ENCODE data around the gene TMEM62. TPM values are rescaled to one million over a fixed set of nuclear protein-coding genes. Genes with fewer than 3 reads are reported as not detected.

TMEM62 gene
- total RNA-seq, 1 donor from 2014 or later, result 25.2 TPM

DNA sequence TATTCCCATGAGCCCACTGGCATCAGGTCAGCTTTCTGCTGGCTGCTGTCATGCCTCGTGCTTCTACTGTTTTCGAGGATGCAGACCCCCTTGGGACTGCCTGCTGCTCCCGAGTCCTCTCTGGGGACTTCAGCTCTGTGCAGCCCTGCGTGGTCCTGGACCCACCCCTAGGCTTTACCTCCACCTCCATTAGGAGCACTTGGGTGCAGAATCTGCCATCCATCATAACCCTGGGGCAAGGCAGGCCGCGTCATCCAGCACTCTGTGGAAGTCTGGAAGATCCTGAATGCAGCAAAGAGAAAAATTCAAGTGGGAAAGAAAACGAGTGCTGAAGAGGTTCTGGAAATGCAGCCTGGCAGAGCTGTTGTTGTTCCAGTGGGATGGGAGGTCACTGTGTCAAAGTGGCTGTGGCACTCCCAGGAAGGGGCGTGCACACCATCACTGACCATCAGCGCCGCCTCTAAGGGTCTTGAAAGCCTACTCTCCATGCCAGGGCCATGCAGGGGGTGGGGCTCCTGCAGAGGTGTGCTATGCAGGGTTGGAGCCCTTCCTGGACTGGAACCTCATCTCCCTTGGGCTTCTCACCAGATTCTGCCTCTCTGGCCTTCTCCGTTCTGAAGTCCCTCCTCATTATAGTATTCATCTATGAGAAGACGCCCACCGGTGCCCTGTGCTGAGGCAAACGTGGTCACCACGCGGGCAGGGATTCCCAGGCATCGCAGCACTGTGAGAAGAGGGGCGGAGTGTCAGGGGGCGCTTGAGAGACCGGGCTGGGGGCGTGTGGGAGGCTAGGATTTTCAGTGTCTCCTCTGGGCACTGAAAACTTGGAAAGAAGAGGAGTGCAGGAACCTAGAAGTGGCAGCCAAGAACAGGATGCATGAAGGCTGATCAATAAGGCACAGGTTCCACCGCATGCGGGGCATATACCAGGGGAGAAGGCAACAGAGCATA lies 74.9 kb downstream of the TMEM62 start:
- no peak for DNase-seq (ENCODE audit: low spot score)

GRCh38 chr15:43209059-43209824 lies 75.9 kb downstream of the TMEM62 start:
- DNase-seq (ENCODE audit: low spot score), result no peak

DNA sequence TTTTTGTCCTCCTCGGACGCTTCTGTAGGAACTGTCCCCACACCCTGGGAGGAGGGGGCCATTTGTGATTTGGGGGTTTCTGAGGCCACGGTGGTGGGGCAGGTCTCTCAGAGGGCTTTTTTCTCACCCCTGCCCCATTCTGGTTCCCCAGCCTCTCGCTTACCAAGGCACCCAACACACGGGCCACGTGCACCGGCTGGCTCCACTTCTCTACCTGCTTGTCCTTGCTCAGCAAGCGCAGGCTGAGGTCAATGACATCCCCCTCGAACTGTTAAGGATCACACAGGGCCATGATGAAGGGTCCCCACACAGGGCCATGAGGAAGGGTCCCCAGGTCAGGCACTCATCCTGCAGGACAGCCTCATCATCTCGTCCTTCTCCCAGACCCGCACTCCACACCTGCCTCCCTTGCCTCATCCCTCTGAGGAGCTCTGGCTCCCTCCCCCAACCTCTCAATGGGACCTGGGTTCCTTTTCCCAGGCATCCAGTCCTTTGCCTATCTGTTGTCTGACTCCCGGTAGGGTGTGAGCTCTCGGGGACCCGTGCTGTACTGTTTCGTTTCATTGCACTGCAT lies 76.9 kb downstream of the TMEM62 start:
- DNase-seq (ENCODE audit: low spot score), result no peak

DNA sequence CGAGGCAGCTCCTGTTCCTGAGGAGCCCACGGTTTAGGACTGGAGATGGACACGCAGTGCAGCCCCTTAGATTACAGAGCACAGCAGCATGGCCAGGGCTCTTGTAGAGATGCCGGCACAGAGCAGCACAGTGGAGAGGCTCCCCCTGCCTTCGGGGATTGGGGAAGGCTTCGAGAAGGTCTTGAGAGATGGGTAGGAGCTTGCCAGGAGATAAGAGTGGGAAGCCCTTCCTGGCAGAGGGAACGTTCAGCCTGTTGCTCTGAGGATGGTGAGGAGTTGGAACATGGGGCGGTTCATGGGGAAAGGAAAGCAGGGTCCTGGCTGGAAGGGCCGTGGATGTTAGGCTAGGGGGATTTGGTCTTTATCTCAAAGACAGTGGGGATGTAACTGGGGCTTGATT lies 77.4 kb downstream of the TMEM62 start:
- DNase-seq (ENCODE audit: low spot score), result no peak

DNA sequence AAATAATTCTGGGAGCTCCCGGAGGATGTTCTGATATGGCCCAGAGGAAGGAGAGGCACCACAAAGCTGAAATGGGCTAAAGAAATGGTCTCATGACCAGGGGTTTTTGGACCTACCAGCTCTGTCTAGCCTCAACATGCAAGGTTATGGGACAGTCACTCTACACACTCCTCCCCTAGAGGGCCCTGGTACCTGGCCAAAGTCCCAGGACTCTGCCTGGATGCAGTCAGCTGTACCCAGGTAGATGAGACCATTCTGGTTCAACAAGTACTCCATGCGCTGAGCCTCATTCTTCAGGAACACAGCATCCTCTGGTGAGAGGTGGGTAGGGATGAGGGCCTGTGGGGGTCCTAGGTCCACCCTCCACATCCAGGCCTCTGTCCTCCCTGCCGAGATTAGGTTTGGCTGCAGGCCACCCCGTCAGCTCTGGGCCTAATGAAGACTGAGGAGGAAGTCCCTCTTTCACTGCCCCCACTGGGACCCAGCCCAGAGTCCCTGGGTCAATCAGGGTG lies 77.9 kb downstream of the TMEM62 start:
- no peak for DNase-seq (ENCODE audit: low spot score)

DNA sequence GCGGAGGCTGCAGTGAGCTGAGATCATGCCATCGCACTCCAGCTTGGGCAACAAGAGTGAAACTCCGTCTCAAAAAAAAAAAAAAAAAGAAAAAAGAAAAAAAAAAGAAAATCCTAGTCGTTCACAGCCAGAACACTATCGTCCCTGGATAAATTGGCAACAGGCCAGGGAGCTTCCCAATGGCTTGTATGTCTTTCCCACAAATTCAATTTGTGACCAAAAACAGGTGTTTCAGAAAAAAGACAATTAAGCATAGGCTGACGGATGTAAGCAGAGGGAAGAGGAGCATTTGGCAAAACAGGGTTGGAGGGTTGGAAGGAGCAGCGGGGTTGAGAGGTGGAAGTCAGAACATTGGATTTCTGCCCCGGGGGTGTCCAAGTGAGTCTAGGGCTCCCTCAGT lies 78.9 kb downstream of the TMEM62 start:
- no peak for DNase-seq (ENCODE audit: low spot score)

- no peak for DNase-seq (ENCODE audit: low spot score)
Observed at GRCh38 chr15:43212951-43213350, 79.6 kb downstream of the TMEM62 start.

- DNase-seq (ENCODE audit: low spot score), result no peak
Observed at GRCh38 chr15:43213466-43213865, 80.1 kb downstream of the TMEM62 start.

- DNase-seq (ENCODE audit: low spot score), result no peak
Observed at GRCh38 chr15:43214169-43214568, 80.8 kb downstream of the TMEM62 start.

GRCh38 chr15:43214592-43215295 lies 81.4 kb downstream of the TMEM62 start:
- peak; percentile 62 for DNase-seq (ENCODE audit: low spot score)

GRCh38 chr15:43215961-43216360 lies 82.6 kb downstream of the TMEM62 start:
- DNase-seq (ENCODE audit: low spot score), result peak; percentile 51

DNA sequence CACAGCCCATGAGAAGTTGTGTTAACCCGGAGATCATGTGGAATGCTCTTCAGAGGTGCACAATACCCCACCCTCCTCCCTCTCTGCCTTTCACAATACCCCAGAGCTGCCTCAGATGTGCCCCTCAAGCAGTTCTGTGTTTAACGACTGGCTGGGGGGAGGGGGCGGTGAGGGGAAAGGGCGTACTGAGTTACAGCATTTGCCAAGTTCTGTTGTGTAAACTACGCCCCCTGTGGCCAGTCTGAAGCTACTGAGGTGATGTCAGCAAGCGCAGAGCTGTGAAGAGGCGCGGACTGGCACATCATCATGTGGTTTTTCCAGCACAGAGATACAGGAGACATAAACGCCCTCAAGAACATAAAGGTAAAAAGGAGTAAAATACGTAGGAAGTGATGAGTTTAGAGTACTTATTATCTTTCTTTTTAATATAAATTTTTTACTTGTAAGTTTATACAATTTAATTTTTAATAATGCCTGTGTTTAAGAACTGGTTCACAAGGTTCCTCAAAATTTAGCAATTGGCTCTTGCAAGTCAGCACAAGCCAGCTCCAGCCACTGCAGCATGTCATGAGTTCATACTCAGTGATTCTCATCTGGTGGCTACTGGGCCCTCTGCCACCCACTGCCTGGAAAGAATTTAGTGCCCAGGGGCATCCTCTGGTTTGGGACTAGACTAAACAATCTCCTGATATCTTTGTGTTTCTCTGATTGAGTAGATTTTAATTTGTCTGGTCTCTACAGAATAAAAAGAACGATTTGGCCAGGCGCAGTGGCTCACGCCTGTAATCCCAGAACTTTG lies 85.7 kb downstream of the TMEM62 start:
- DNase-seq (ENCODE audit: low spot score), result peak; percentile 30

- peak; percentile 71 for DNase-seq (ENCODE audit: low spot score)
Observed at GRCh38 chr15:43219929-43220928, 86.8 kb downstream of the TMEM62 start.

GRCh38 chr15:43220991-43221403 lies 87.6 kb downstream of the TMEM62 start, which contains the start of gene EPB42:
EPB42 (minus strand) TSS chr15:43221018; CDS start chr15:43220825, 193 bp downstream.
- no peak for DNase-seq (ENCODE audit: low spot score)

- DNase-seq (ENCODE audit: low spot score), result no peak
Observed at GRCh38 chr15:43221422-43221821, 88.0 kb downstream of the TMEM62 start.

DNA sequence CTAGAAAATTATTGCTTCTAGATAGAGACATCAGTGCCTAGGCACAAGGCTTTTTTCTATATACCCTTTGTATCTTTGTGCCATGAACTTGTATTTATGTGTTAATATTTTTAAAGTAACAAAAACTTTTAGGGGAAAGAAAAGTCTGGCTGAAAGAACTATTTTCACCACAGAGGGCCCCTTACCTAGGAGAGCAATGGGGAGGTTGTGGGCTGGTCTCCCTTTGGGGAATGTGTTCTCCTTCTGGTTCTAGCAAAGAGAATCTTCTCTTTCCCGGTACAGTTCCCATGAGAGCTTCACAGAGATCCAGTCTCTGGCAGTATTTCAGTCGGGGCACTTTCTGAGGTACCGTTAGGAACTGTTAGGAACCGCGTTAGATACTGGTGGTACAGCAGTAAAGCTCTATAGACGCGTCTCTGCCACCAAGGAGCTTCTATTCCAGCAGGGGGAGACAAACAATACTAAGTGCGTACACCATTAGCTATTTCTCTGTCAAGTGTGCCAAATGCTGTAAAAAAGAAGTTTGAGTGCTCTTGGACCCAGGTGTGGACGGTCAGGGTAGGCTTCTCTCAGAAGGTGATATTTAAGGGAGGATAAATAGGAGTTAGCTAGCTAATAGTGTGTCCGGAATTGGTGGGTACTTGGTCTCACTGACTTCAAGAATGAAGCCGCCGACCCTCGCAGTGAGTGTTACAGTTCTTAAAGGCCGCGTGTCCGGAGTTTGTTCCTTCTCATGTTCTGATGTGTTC lies 92.0 kb downstream of the TMEM62 start:
- DNase-seq (ENCODE audit: low spot score), result peak; percentile 6

GRCh38 chr15:43225950-43226255 lies 92.5 kb downstream of the TMEM62 start:
- peak; percentile 60 for DNase-seq (ENCODE audit: low spot score)

All from mesenteric fat pad (tissue), 1 donor.